Left lung (tissue), 10 donors: Measurements from ENCODE around the gene ZNF429. TPM values are rescaled to one million over a fixed set of nuclear protein-coding genes. Genes with fewer than 3 reads are reported as not detected.
"Not testable (repeated sequence)": the region's sequence is repeated elsewhere in the genome, so short reads cannot be mapped to it uniquely, and the experiment has no call there.

ENCODE experiments used
- ATAC-seq: fragments of 200-7000 bp; cut with Tn5 transposase; one replicate; pipeline ENCODE4 v1.9.1; 2020; ENCODE audit warnings: moderate library complexity
- DNase-seq, 4 donors: peaks; one replicate each; pipeline ENCODE4 v3.0.0-alpha.2; 2013 to 2020
- H3K27ac ChIP-seq, 2 donors: fragments of 200-600 bp; sonication (generic) in 1 of 2; one replicate each; pipeline versions ENCODE4 v1.5.0 to v1.8.0; 2020 to 2021
- H3K27me3 ChIP-seq, 2 donors: fragments of 200-600 bp; sonication (generic) in 1 of 2; one replicate each; pipeline versions ENCODE4 v1.5.0 to v1.8.0; 2020 to 2021
- H3K36me3 ChIP-seq, 2 donors: fragments of 200-600 bp; sonication (generic) in 1 of 2; one replicate each; pipeline versions ENCODE4 v1.5.0 to v1.8.0; 2020 to 2021
- H3K4me1 ChIP-seq, 2 donors: fragments of 200-600 bp; one replicate each; pipeline ENCODE4 v1.8.0; 2021
- H3K4me3 ChIP-seq, 2 donors: fragments of 200-600 bp; sonication (generic) in 1 of 2; one replicate each; pipeline versions ENCODE4 v1.5.0 to v1.8.0; 2020 to 2021; ENCODE audit warnings: mild to moderate bottlenecking in 1 of 2
- H3K9me3 ChIP-seq, 2 donors: fragments of 200-600 bp; sonication (generic) in 1 of 2; one replicate each; pipeline versions ENCODE4 v1.5.0 to v1.8.0; 2020 to 2021
- intact Hi-C, 2 donors: fragments of 100-400 bp; cut with DNase I; formaldehyde crosslinking; loops; one replicate each; pipeline versions ENCODE4 v1.11.2 to v1.14.2; 2022
- polyA plus RNA-seq, 6 donors: library from polyadenylated mRNA; unstranded; fragments of 120-200 nt; gene quantifications; one replicate each; pipeline ENCODE4 v1.2.1, GENCODE V29; 2013; ENCODE audit not compliant: insufficient read length in 6 of 6
- total RNA-seq, 2 donors: library from RNA; stranded (reverse); fragmentation: NEBNext Ultra II Directional; extraction: Animal tissue kit (Norgen Biotek cat#: 25700); gene quantifications; one replicate each; pipeline ENCODE4 v1.2.1, GENCODE V29; 2021
- TF ChIP-seq, protein P1 (sequence below), 2 donors: fragments of 200-600 bp; sonication (generic) in 1 of 2; IDR thresholded peaks; one replicate each; pipeline versions ENCODE4 v1.5.0 to v1.8.0; 2021; ENCODE audit warnings: antibody characterized with exemption in 2 of 2
- donor health status: DM: no; HTN: yes; CAD: no.
- donor health status: DM: no; HTN: no; CAD: no.

The ZNF429 gene
- total and polyA plus RNA-seq, 8 donors, result 12.5 to 31.7 (median 26.3) TPM

DNA sequence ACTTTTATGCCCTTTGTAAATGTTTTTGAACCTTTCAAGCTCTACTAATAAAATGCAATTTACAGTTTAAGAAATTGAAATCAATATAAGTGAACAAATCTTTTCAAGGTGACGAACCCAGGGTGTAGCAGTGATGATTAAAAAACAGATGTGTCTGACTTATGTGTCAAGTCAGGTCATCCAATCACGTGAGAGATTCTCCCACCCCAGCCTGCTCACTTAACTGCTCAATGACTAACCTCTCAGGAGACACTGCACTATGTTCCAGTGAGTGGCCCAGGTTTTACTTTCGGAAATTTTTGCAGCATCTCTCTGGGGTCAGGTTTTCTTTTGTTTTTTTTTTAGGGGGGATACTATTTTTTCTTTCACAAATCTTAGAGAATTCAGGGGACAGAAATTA is 60.7 kb downstream of the ZNF429 start:
- intact Hi-C loops, result no loop called here
- H3K27me3 ChIP-seq, result no peaks in the 10 kb centered on the region
- TF ChIP-seq, protein P1, sequence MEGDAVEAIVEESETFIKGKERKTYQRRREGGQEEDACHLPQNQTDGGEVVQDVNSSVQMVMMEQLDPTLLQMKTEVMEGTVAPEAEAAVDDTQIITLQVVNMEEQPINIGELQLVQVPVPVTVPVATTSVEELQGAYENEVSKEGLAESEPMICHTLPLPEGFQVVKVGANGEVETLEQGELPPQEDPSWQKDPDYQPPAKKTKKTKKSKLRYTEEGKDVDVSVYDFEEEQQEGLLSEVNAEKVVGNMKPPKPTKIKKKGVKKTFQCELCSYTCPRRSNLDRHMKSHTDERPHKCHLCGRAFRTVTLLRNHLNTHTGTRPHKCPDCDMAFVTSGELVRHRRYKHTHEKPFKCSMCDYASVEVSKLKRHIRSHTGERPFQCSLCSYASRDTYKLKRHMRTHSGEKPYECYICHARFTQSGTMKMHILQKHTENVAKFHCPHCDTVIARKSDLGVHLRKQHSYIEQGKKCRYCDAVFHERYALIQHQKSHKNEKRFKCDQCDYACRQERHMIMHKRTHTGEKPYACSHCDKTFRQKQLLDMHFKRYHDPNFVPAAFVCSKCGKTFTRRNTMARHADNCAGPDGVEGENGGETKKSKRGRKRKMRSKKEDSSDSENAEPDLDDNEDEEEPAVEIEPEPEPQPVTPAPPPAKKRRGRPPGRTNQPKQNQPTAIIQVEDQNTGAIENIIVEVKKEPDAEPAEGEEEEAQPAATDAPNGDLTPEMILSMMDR (IDR thresholded peaks at IDR 0.05), result no peak
- ATAC-seq (no peak), DNase-seq (no peak)
- H3K36me3 ChIP-seq, result peaks cover 0 to 26% of the 10 kb centered on the region in 2 donors
- no peak overlapping the region for H3K4me3 ChIP-seq
- no peak overlapping the region for H3K27ac ChIP-seq
- peaks cover 0 to 15% of the 10 kb centered on the region in 2 donors for H3K9me3 ChIP-seq
- H3K4me1 ChIP-seq, result peaks cover 0 to 23% of the 10 kb centered on the region in 2 donors

DNA sequence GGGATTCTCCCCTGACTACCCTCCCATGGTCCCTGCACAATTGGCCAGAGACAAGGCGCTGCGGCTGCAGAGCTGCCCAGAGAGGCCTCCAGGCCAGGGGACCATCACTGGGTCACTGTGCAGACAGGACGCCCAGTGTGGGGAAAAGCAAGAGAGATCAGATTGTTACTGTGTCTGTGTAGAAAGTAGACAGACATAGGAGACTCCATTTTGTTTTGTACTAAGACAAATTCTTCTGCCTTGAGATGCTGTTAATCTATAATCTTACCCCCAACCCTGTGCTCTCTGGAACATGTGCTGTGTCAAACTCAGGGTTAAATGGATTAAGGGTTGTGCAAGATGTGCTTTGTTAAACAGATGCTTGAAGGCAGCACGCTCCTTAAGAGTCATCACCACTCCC is 62.4 kb downstream of the ZNF429 start:
- DNase-seq, intact Hi-C loops, H3K27me3 ChIP-seq, H3K9me3 ChIP-seq, ATAC-seq: not testable (repeated sequence)
- Histone ChIP-seq H3K4me1 (peaks cover 0 to 23% of the 10 kb centered on the region in 2 donors), H3K4me3 (peak overlapping the region in 1 of 2 donors; percentile 64), H3K36me3 (peaks cover 0 to 16% of the 10 kb centered on the region in 2 donors), H3K27ac (peak overlapping the region in 1 of 2 donors; percentile 92)

DNA sequence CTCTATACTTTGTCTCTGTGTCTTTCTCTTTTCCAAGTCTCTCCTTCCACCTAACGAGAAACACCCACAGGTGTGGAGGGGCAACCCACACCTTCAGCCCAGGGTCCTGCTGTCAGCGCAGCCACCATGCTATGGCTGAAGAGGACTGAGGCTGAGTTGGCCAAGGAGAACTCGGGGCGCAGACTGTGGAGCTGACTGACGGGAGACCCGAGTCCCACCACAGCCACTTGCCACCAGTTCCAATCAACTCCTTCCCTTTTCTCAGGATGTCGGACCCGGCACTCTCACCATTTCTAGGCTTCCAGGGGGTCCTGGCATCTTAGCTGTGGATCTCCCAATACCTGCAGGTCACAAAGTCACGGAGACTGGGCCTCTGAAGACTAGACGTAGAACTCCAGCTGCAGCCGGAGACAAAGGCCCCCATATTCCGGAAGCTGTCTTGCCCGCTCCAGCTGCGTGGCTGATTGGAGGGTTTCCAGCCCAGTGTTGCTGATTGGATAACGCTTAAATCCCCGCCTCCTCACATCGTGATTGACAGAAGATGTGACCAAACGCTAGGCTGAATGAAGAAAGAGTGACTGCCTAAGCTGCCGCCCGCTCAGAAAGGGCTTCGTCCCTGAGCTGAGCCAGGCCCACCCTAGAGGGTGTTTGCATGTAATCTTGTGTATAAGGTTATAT is 63.6 kb downstream of the ZNF429 start:
- Histone ChIP-seq H3K9me3 (no peaks in the 10 kb centered on the region), H3K27me3 (no peaks in the 10 kb centered on the region), H3K27ac (peak overlapping the region; percentile 75 to 92), H3K4me3 (peak overlapping the region; percentile 36 to 64), H3K36me3 (peaks cover 0 to 4% of the 10 kb centered on the region in 2 donors), H3K4me1 (peaks cover 0 to 23% of the 10 kb centered on the region in 2 donors)
- ATAC-seq, result peak; percentile 98
- TF ChIP-seq, protein P1 (IDR thresholded peaks at IDR 0.05), result no peak
- intact Hi-C loops, result no loop called here
- DNase-seq, result peak; percentile 82 to 98 (median 90)

DNA sequence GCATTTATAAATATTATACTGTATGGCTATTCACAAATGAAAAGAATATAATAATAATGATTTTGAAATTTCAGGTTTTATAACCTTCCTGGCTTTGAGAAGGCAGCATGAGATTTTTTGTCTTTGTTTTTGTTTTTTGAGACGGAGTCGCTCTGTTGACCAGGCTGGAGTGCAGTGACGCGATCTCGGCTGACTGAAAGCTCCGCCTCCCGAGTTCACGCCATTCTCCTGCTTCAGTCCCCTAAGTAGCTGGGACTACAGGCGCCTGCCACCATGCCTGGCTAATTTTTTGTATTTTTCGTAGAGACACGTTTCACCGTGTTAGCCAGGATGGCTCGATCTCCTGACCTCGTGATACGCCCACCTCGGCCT is 64.1 kb downstream of the ZNF429 start:
- intact Hi-C loops, result no loop called here
- Histone ChIP-seq H3K27ac (peak overlapping the region; percentile 75 to 92), H3K9me3 (no peaks in the 10 kb centered on the region), H3K27me3 (no peaks in the 10 kb centered on the region), H3K4me3 (peak overlapping the region in 1 of 2 donors; percentile 64), H3K4me1 (peaks cover 0 to 23% of the 10 kb centered on the region in 2 donors), H3K36me3 (no peaks in the 10 kb centered on the region)
- ATAC-seq (peak; percentile 72), DNase-seq (peak in 3 of 4 donors; percentile 73 to 89 (median 84))
- TF ChIP-seq, protein P1 (IDR thresholded peaks at IDR 0.05), result no peak

DNA sequence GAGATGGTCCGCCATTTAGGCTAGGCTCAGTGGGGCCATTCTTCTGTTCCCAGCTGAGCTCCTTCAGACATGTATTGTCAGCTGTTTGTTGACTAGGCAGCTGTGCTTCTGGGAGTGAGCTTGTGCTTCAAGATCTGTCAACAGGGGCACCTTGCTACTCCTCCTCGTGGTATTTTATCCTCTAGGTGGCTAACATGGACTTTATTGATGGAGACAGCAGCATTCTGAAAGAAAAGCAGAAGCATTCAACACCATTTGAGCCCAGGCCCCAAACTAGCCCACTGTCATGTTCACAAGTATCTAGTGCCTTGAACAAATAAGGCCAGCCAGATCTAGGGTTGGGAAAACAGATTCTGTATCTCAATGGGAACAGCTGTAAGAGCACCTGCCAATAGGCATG is 65.9 kb downstream of the ZNF429 start:
- H3K27me3 ChIP-seq, result no peaks in the 10 kb centered on the region
- TF ChIP-seq, protein P1 (IDR thresholded peaks at IDR 0.05), result no peak
- DNase-seq (no peak), ATAC-seq (no peak)
- no peak overlapping the region for H3K4me3 ChIP-seq
- H3K4me1 ChIP-seq, result peaks cover 0 to 17% of the 10 kb centered on the region in 2 donors
- H3K36me3 ChIP-seq, result no peaks in the 10 kb centered on the region
- intact Hi-C loops, result no loop called here
- no peaks in the 10 kb centered on the region for H3K9me3 ChIP-seq
- H3K27ac ChIP-seq, result no peak overlapping the region
